Stromal cell of bone marrow (primary cell): ENCODE data around the gene NLGN1.

Experiments
- DNase-seq: peaks from one replicate; pipeline ENCODE4 v3.0.0-alpha.2; 2012; ENCODE audit warnings: low read depth

Gene NLGN1

DNA sequence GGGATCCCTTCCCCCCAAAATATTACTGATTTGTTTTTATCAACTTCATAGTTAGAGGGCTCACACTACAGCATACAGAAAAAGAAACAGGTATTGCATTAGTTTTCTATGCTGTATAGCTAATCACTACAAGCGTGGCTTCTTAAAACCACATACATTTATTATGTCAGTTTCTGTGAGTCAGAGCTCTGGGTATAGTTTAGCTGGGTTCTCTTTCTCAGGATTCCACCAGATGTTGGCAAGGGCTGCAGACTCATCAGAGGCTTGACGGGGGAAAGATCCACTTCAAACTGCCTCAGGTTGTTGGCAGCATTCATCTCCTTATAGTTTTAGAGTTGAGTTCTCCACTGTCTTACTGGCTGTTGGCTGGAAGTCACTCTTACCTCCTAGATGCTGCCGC lies 328.0 kb downstream of the NLGN1 start:
- no peak for DNase-seq

DNA sequence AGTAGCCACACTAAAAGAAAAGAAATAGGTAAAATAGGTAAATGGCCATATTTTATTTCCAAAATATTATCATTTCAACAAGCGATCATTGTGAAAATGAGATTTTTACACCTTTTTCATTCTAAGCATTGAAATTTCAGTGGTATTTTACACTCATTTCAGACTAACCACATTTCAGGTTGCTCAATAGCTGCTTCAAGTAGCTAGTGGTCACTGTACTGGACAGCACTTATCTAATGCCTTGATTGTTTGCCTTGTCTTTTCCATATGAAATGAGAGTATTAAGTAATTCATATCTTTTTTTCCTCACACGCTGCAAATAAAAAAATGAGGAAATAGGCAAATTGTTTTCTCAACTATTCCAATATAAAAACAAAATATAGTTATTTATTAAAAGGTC lies 332.8 kb downstream of the NLGN1 start:
- DNase-seq, result no peak

DNA sequence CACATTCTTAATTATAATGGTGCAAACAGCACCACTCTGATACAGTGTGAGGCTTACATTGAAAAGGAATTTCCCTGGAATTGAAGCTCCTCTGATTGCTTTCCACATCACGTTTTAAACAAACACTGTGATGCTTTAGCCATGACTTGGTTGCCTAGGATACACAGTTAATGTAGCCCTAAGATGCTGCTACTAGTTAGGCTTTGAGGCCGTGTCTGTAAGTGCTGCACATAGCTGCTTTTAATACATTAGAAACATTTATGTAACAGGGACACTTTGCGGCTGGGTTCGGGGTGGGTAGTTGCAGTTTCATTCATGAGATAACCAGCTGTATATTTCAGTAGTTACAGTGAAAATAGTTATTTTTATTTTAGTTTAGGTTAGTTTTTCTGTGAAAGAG lies 334.7 kb downstream of the NLGN1 start:
- DNase-seq, result no peak

DNA sequence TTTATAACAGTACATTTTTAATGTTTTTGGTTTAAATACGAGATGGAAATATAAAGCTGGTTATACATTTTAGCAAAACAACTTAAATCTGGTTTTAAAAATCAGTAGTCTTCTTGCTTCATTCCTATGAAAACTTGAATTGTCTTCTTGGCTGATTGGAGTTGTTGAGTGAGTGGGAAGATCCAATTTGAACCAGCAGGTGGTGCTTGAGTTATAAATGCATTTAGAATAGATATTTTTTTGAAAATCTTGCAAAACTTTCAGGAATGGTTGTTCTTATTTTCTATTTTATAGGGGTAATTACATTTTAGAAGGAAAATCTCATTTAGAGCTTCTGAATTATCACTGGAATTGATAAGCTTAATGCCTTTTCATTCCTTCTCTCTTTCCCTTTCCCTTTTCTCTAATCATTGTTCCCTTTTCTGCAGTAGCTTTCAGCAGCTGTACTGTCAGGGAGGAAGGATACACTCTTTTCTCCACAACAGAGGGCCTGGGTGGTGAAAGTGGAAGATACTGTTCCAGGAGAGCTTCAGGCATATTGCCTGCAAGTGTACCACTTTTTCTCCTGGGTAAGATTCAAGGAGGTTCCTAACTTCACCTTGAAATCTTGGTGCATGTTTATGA lies 335.6 kb downstream of the NLGN1 start:
- DNase-seq, result peak; percentile 46

DNA sequence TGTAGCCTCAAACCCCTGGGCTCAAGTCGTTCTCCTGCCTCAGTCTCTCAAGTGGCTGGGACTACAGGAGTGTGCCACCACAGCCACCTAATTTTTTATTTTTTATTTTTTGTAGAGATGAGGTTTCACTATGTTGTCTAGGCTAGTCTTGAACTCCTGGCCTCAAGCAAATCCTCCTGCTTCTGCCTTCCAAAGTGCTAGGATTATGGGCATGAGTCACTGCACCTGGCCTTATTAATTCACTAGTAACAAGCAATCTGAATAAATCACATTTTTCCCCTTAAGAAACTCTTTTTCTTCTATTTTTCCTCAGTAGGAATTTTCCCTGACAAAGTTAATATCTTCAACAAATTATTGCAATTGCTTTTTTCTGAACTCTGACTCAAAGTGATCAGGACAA lies 336.9 kb downstream of the NLGN1 start:
- DNase-seq, result no peak

DNA sequence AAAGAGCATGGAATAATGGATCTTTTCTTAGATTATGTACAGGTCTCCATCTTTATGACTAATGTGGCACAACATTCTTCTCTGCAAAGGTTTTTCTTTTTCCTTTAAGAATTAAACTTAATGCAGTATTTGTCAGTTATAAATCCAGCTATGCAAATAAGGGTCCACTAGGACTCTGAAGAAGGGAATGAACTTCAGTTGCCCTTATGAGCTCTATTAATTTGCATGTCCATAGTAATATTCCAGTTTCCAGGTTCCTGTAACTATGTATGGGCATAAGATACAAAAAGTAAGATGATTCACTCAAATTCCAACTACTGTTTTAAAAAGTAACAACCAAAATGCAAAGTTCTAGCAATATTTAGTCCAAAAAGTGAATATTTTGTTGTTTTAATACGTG lies 337.4 kb downstream of the NLGN1 start:
- no peak for DNase-seq

DNA sequence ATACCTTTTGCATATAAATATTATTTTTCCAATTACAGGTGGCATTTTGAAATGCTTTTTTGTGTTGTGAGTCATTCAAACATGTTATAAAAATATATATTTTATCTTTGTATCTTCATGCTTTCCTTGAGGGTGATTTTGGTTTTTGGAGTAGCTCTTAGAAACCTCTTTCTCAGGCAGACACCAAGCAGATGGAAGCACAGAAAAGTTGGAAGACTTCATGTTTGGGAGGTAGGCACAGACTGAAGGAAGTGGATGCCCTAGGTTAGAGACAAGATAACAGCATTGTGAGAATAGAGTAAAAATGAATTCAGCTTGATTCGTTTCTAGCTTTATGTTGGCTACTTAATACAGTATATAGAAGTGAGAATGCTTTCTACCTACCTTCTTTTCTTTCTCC lies 338.3 kb downstream of the NLGN1 start:
- DNase-seq, result no peak

DNA sequence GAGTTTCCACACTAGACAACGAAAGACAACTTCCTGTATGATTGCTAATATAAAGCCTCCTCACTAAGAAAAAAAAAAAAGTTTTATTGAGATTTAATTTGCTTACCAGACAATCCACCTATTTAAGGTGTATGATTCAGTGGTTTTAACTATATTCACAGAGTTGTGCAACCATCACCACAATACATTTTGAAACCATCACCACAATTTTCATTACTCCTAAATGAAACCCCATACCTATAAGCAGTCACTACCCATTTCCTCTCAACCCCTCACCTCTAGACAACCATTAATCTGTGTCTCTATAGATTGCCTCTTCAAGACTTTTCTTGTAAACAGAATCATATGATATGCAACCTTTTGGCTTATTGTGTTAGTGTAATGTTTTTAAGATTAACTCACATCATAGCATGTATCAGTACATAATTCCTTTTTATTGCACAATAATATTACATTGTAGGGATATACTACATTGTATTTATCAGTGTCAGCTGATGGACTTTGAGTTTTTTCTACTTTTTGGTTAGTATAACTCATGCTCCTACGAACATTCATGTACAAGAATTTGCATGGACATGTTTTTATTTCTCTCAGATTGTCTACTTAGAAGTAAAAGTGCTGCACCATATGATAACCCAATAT lies 339.7 kb downstream of the NLGN1 start:
- no peak for DNase-seq

DNA sequence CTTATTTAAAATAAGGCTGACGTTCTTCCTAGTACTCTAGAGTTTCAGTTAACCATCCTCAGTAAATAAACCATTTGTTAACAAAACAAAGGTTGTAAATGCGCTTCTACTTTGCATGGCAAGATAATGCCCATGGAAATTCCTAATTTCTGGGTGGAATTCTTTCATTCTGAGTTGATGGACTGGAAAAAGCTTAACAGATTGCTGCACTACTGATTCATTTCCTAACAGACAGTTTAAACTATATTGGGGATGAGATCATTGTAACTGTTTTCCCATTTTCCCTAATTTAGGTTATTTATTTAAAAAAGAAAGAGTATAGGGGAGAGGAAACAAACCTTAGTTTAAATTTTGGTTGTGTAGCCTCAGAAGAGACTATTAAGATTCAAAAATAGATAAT lies 342.2 kb downstream of the NLGN1 start:
- DNase-seq, result no peak

DNA sequence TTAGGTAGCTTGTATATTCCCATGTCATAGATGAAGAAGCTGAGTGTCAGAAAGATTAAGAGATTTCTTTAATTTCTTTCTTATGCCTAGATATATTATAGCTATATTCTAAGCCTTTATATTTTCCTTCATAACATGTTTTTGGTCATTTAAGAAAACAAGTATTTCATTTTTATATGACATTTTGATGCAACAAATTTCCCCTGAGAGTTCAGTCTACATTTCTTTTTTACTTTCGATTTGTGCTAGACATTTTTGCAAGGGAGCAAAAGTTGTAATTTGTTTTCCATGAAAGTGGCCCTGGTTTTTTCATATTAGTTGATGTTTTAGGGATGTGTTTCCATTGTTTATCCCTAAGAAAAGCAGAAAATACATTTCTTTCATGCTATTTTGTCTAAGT lies 344.9 kb downstream of the NLGN1 start:
- DNase-seq, result no peak

DNA sequence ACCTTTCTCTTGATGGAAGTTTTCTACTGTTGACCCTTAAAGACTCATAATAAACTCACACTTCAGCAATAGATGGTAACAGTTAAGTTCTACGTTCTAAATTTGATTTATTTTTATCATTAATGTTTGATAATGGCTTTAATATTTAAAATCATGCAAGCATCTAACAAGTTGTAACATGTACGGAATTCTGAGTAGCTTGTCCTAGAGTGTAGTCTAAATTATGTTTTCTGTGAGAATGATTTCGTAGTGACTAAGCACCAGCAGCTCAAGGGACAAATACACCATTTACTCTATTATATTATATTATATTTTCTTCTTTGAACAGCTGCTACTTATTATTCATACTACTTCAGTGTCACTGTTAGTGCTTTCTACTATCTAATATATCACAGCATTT lies 345.6 kb downstream of the NLGN1 start:
- no peak for DNase-seq

DNA sequence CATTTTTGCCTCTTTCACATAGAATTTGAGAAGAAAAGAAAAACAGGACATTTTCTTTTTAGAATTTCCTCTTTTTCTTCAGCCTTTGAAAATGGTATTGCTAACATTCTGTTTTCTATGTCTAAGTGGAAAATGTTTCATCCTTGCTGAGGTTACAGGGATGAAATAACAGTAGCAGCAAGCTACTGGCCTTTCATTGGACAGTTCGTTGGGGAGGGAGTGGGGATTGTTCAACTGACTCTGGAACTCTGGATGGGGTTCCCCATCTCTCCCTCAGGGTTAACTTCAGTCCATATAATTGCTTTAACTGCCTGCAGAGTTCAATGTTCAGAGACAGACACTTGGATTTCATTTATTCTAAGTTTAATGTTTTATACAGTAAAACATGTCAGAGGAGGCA lies 346.0 kb downstream of the NLGN1 start:
- no peak for DNase-seq

DNA sequence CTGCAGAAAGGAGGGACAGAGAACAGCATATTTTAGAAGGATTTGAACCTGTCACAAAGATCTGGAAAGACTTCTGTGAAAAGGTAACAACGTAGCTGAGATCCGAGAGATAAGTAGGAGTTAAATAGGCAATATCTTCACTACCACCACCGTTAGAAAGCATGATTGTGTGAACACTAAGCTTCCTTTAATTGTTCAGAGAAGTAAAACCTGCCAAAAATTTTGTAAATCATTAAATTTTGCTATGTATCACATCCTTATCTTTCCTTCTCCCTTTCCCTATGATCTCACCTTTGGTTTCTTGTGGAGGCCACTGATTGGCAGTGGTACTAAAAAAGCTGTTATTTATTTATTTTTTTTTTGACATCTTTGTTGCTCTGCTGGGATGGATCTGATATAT lies 346.9 kb downstream of the NLGN1 start:
- DNase-seq, result no peak

DNA sequence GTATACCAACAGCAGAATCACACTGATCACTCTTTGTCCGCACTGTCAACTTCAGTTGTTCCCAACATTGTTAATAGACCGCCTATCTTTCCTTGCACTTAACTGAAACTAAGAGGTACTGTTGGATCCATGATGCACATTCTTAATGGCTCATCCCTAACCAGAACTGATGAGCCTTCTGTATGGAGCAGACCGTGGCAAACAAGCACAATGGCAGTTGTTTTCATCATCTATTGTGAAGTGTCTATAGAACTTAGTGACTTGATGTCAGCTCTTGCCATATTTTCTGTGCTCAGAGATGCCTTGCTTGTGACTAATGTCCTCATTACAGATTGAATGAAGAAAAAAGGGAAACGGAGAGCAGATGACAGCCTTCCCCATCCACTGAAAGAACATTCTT lies 347.4 kb downstream of the NLGN1 start:
- no peak for DNase-seq

DNA sequence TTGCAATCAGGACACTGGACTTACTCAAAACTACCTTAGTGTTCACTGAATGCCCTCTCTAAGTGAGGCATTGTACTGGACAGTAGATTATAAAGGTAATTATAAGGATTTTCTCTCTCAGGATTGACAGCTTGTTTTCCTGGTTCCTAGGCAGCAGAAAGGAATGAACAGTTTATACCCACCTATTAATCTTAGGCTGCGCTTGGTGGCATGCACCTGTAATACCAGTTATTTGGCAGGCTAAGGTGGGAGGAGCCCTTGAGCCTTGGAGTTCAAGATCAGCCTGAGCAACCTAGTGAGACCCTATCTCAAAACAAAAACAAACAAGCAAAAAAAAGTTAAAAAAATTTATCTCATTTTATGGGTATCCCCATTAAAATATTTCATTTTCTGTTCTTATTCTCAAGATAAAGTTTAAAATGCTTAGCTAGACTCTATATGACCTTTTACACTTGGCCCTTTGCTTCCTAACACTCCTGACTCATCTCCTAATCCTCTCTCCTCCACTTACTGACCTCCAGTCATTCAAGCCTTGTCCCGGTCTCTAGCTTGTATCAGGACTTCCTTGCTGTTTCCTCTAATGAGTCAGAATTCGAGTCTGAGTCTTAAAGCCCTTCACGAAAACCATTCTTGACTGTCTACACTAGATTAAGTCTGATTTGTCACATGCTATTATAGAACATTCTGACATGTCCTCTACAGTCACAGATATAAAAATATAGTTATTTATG lies 348.6 kb downstream of the NLGN1 start:
- DNase-seq, result no peak

DNA sequence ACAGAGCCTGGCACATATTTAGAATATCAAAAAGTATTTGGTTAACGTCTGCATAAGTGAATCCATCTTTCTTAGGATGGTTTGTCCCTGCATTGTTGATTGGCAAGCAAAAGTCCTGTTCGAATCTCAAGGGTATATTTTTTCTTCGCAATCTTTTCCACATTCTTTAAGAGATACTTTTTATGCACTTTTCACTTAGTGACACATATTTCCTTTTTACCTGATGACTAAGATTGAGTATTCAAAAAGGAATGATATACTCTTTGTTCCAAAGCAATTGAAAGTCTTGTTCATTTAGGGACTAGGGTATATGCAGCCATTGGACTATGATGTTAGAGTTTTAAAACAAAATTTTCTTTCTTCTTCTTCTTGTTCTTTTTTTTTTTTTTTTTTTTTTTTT lies 349.9 kb downstream of the NLGN1 start:
- DNase-seq, result no peak

DNA sequence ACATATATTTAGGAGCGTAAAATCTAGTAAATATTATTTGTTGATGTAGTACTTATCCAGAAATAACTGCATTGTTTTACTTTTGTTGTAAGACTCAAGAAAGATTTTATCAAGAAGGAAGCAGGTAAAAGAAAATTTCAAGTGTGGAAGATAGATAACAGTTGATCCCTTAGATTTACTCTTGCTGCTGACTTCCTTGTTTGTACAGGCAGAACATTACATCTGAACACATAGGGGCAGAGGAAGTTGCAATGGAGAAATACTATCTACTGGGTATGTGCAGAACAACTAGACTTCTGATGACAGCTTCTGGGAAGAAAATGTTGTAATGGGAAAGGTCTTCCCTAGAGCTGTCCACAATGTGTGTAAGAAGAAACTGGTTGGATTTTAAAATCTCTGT lies 350.6 kb downstream of the NLGN1 start:
- DNase-seq, result no peak

DNA sequence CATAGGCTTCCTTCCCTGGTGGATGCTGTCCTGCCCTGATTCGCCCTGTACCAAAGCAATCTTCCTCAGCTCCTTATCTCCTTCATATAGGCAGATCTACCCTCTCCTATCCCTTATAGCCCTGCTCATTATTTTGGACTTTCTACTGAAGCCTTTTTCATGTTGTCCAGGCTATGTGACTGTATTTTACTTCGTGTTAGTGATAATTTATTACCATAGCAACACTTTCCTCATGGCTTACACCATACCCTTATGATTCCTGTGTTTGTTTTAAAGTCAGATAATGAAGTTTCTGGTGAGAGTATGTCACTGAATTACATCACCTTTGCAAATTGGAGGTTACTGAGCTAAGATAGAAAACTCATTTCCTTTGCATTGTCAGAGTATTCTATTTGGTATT lies 352.6 kb downstream of the NLGN1 start:
- DNase-seq, result no peak

DNA sequence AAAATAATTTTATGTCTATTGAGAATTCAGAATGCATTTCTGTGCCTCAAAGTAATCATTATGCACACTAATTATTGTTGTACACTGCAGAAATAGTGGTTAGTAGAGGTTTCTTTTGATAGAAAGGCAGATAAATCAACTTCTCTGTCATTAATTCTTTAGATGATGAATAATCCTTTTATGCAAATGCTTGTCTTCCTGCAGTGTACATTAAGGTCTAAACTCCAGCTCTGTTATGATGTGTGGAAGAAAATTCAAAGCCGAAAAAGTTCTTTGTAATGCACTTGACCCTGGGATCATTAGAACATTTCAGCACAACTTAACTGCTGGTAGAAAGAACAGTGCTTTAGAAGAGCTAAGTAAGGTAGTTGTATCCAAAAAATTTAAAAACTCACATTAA lies 353.0 kb downstream of the NLGN1 start:
- DNase-seq, result no peak

DNA sequence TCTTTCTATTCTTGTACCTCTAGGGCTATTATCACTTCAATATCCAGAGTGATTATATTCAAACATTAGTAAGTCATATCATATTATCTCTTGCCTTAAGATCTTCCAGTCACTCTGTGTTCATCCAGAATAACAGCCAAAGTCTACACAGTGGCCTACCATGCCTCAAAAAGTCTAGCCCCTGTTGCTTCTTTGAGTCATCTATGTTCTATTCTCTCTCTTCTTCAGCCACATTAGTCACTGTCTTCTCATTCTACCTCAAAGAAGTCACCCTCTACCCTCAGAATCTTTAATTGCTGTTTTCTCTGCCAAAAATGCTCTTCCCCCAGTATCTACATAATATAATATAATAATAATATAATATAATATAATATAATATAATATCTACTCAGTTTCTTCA lies 356.0 kb downstream of the NLGN1 start:
- no peak for DNase-seq

DNA sequence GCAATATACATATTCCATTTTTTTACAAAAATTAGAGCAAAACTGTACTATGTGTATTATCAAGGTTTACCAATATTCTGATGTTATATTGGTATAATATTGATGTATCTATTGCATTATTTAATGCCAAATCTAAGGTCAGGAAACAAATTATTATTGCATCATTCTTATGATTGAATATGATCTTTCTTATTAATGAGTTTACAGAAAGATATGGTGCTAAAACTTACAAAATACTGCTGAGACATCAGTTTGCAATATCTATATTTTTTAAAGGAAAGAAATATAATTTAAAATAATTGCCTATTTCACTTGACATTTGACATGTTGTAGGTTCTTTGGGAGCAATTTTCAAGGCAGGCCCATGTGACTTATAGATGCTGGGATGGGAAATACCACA lies 357.6 kb downstream of the NLGN1 start:
- DNase-seq, result no peak

DNA sequence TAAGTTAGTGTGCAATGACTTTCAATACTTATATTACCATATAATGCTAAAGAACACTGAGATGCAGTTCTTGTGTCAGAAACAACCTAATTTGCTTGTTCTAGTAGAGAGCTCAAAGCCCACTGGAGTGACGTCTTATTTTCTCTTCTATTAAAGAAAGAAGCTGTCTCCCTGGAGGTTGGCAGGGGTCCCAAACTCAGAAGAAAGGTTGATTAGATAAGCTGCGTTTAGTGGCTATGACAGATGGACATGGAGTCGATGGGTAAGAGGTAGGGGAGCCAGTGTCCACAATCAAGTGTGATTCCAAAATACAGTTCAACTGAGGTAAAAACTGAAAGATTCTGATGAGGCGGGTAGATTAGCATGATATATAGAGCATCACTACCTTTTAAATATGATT lies 363.6 kb downstream of the NLGN1 start:
- DNase-seq, result no peak

DNA sequence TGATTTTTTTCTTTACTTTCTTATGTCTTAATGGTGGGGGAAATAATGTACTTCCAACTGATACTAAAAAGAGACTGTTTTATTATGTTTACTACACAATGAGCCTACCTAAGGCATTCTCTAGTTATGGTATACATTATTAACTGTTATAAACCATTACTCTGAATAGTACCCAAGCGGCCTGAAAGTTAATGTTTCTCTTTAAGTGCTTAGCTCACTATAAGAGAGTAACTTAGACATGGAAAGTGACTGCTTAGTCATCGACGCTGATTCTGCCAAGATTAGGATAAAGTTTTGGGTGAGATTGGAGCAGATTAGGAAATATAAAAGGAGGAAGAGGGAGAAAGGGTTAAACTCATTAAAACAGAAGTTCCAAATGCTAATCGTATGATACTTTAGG lies 365.0 kb downstream of the NLGN1 start:
- no peak for DNase-seq

DNA sequence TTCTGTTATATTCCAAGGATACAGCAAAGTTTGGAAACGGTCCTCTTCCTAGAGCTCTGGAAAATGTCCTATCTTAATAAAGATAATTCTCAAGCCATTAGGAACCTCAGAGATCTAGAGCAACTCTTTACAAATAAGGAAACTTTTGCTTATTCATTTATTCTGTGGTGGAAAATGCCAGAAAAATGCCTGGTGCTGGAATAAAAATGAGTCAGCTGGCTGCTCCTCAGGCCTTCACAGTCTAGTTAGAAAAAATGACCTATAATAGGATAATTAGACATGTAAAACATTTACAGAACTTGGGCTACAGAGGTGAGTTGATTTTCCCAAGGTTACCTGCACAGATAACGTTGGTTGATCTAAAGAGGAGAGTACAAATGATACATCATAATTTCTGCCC lies 372.5 kb downstream of the NLGN1 start:
- peak; percentile 60 for DNase-seq
